IMR-90 (cell line): ENCODE data around the gene TRIM71. TPM values are rescaled to one million over a fixed set of nuclear protein-coding genes. Genes with fewer than 3 reads are reported as not detected.

ENCODE experiments used
- ATAC-seq: fragments of 200-7000 bp; cut with Tn5 transposase; 2 replicates; pipeline ENCODE4 v1.9.1; 2020; ENCODE audit warnings: low read depth, mild to moderate bottlenecking, moderate library complexity
- BruUV-seq: library from RNA; stranded (reverse); fragments of 400-500 nt; replicated peaks from 2 replicates; lab custom pipeline; 2021; lab: Mats Ljungman, UMichigan
- CTCF ChIA-PET: fragments of 300-600 bp; formaldehyde crosslinking; extraction: SDS; loops from one replicate; lab custom pipeline; 2021; ENCODE audit warnings: antibody characterized with exemption; lab: Yijun Ruan, JAX
- POLR2A ChIA-PET: fragments of 300-600 bp; sonication (Branson Sonifier 250); formaldehyde crosslinking; loops from one replicate; lab custom pipeline; 2022; ENCODE audit warnings: antibody characterized with exemption; ENCODE audit not compliant: unreplicated experiment; lab: Charles Lee
- DNase-seq: peaks from one replicate; pipeline ENCODE4 v3.0.0; 2013
- H2AFZ ChIP-seq: replicated peaks from 2 replicates; pipeline ENCODE3; 2013; ENCODE audit warnings: low read length, mild to moderate bottlenecking; ENCODE audit not compliant: poor library complexity
- H2AK5ac ChIP-seq: 2 replicates; pipeline ENCODE4 v1.6.1; 2013; ENCODE audit warnings: low read depth, low read length, inconsistent platforms
- H2AK9ac ChIP-seq: replicated peaks from 2 replicates; pipeline ENCODE3; 2013; ENCODE audit warnings: mild to moderate bottlenecking, low read depth, low read length, moderate library complexity; ENCODE audit not compliant: poor library complexity
- H2BK120ac ChIP-seq: 2 replicates; pipeline ENCODE4 v1.6.1; 2013; ENCODE audit warnings: low read depth, low read length, inconsistent platforms
- H2BK15ac ChIP-seq: 3 replicates; pipeline ENCODE4 v1.6.1; 2013; ENCODE audit warnings: low read depth, low read length, inconsistent platforms
- H2BK20ac ChIP-seq: 2 replicates; pipeline ENCODE4 v1.6.1; 2013; ENCODE audit warnings: low read depth, mild to moderate bottlenecking, inconsistent platforms, low read length, moderate library complexity
- H2BK5ac ChIP-seq: 2 replicates; pipeline ENCODE4 v1.6.1; 2013; ENCODE audit warnings: mild to moderate bottlenecking, low read depth, low read length, inconsistent platforms; ENCODE audit not compliant: poor library complexity, severe bottlenecking
- H3K14ac ChIP-seq: replicated peaks from 2 replicates; pipeline ENCODE4 v1.6.1; 2013; ENCODE audit warnings: low read depth, low read length, inconsistent platforms
- H3K18ac ChIP-seq: 2 replicates; pipeline ENCODE4 v1.6.1; 2013; ENCODE audit warnings: low read depth, low read length, control low read depth
- H3K23ac ChIP-seq: 2 replicates; pipeline ENCODE4 v1.6.1; 2013; ENCODE audit warnings: low read depth, low read length, inconsistent platforms
- H3K27ac ChIP-seq: 2 replicates; pipeline ENCODE4 v1.5.1; 2013; ENCODE audit warnings: mild to moderate bottlenecking, control low read depth, low read length; ENCODE audit not compliant: insufficient read depth
- H3K27me3 ChIP-seq: 2 replicates; pipeline ENCODE4 v1.6.1; 2013; ENCODE audit warnings: low read length; ENCODE audit not compliant: control insufficient read depth, insufficient read depth
- H3K36me3 ChIP-seq: 2 replicates; pipeline ENCODE4 v1.6.1; 2013; ENCODE audit warnings: low read length, mixed read lengths; ENCODE audit not compliant: control insufficient read depth, insufficient read depth
- H3K4ac ChIP-seq: 2 replicates; pipeline ENCODE4 v1.6.1; 2013; ENCODE audit warnings: low read depth, low read length, inconsistent platforms
- H3K4me1 ChIP-seq: 2 replicates; pipeline ENCODE4 v1.6.1; 2013; ENCODE audit warnings: low read length, mixed read lengths; ENCODE audit not compliant: control insufficient read depth, insufficient read depth
- H3K4me2 ChIP-seq: 2 replicates; pipeline ENCODE4 v1.6.1; 2013; ENCODE audit warnings: low read depth, mild to moderate bottlenecking, control low read depth, low read length, moderate library complexity
- H3K4me3 ChIP-seq: 2 replicates; pipeline ENCODE4 v1.5.1; 2013; ENCODE audit warnings: low read depth, mild to moderate bottlenecking, control low read depth, low read length, moderate library complexity; ENCODE audit not compliant: insufficient read depth
- H3K56ac ChIP-seq: 2 replicates; pipeline ENCODE4 v1.6.1; 2013; ENCODE audit warnings: low read length, inconsistent platforms; ENCODE audit not compliant: insufficient read depth; ENCODE audit errors: extremely low read depth
- H3K79me1 ChIP-seq, 2 experiments: 2 replicates each; pipeline ENCODE4 v1.6.1; 2013; ENCODE audit warnings: low read length in 2 of 2, inconsistent platforms in 1 of 2, low read depth in 1 of 2
- H3K9ac ChIP-seq: 2 replicates; pipeline ENCODE4 v1.6.1; 2013; ENCODE audit warnings: low read depth, low read length, control low read depth
- H3K9me1 ChIP-seq: 2 replicates; pipeline ENCODE4 v1.6.1; 2013; ENCODE audit warnings: low read length, inconsistent platforms; ENCODE audit not compliant: insufficient read depth
- H3K9me3 ChIP-seq: 2 replicates; pipeline ENCODE4 v1.6.1; 2013; ENCODE audit warnings: low read length; ENCODE audit not compliant: control insufficient read depth, insufficient read depth
- H4K20me1 ChIP-seq: 2 replicates; pipeline ENCODE4 v1.6.1; 2013; ENCODE audit warnings: low read length, inconsistent platforms; ENCODE audit not compliant: insufficient read depth
- H4K5ac ChIP-seq: 2 replicates; pipeline ENCODE4 v1.6.1; 2013; ENCODE audit warnings: mild to moderate bottlenecking, low read depth, low read length, control low read depth
- H4K8ac ChIP-seq, 2 experiments: 2 replicates each; pipeline ENCODE4 v1.6.1; 2013; ENCODE audit warnings: low read depth in 2 of 2, low read length in 2 of 2, control low read depth in 1 of 2, inconsistent platforms in 1 of 2
- H4K91ac ChIP-seq: 2 replicates; pipeline ENCODE4 v1.6.1; 2013; ENCODE audit warnings: low read depth, low read length, inconsistent platforms; ENCODE audit not compliant: insufficient read depth
- MAZ ChIP-seq: IDR thresholded peaks from 2 replicates; pipeline ENCODE4 v1.6.1; 2012; ENCODE audit warnings: low read depth, mild to moderate bottlenecking, low read length, improper control_type of control experiment, moderate library complexity, borderline replicate concordance
- NFE2L2 ChIP-seq: fragments of 150-350 bp; IDR thresholded peaks from 2 replicates; pipeline ENCODE4 v1.6.1; 2016; ENCODE audit warnings: low read depth, mild to moderate bottlenecking, low read length
- RFX5 ChIP-seq: IDR thresholded peaks from 2 replicates; pipeline ENCODE4 v1.8.0; 2012; ENCODE audit warnings: low read depth, mild to moderate bottlenecking, low read length, moderate library complexity
- SMC3 ChIP-seq: fragments of 150-350 bp; IDR thresholded peaks from 2 replicates; pipeline ENCODE4 v1.6.1; 2016; ENCODE audit warnings: low read depth, mild to moderate bottlenecking, antibody characterized with exemption, low read length, moderate library complexity
- WGBS, 2 experiments: methylation state at CpG; one replicate each; pipeline versions ENCODE4 v1.1.5 to v1.1.7; 2013; ENCODE audit warnings: missing lambda C conversion rate in 2 of 2; ENCODE audit not compliant: insufficient read length in 1 of 2; ENCODE audit errors: extremely low coverage in 2 of 2; 5-methylcytosine and 5-hydroxymethylcytosine counted together
- dilution Hi-C: fragments of 300-500 bp; cut with HindIII; formaldehyde crosslinking; loops from one replicate; pipeline ENCODE4 v1.14.3; 2018; ENCODE audit warnings: low sequenced_read_pairs; ENCODE audit not compliant: unreplicated experiment
- in situ Hi-C: fragments of 300-500 bp; cut with MboI; formaldehyde crosslinking; loops from 3 replicates; pipeline ENCODE4 v1.14.3; 2019; ENCODE audit warnings: low sequenced_read_pairs, inconsistent platforms, mixed read lengths
- intact Hi-C: fragments of 100-400 bp; cut with micrococcal nuclease; formaldehyde crosslinking; loops from 2 replicates; pipeline ENCODE4 v1.10.0; 2022
- polyA plus RNA-seq, 3 experiments: library from polyadenylated mRNA; depleted of rRNA; stranded (reverse); fragments of >200 nt; gene quantifications; 2 replicates each; pipeline ENCODE4 v1.2.3, GENCODE V29; 2012; ENCODE audit warnings: low replicate concordance in 1 of 3
- total RNA-seq: library from RNA; depleted of rRNA; stranded (reverse); fragments of >200 nt; gene quantifications from 2 replicates; pipeline ENCODE4 v1.2.3, GENCODE V29; 2012

The TRIM71 gene
- total and polyA plus RNA-seq, 2 of the 4 experiments (the other 2 are of a cell fraction): not detected

DNA sequence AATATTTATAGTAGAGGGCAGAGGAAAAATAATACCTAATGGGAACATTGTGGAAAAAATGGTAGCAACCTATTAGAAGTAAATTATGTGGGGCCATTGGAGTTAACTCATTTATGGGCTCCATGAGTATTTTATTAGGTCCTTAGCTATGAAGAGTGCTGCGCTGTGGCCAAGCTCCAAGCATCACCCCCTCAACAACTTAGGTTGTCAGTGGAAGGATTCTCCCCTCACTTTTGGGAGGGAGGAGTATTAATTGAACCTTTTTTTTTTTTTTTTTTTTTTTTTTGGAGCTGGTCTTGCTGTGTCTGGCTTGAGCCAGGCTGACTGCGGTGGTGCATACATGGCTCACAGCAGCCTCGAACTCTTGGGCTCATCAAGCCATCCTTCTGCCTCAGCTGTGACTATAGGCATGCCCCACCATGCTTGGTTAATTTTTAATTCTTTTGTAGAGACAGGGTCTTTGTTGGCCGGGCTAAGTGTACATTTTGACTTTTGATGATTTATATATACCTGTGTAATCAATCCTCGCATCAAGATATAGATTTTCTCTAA lies 45.2 kb downstream of the TRIM71 start:
- WGBS, 2 experiments: no CpG with 5 or more reads among the region's 5 CpGs
- no TSS peak for BruUV-seq
- no peak overlapping the region for H3K27ac ChIP-seq
- dilution Hi-C loops: no loop called here
- no peak overlapping the region for H3K4me3 ChIP-seq
- intact Hi-C loops: no loop called here
- no peak overlapping the region for H2AK5ac ChIP-seq
- no peak overlapping the region for H2BK20ac ChIP-seq
- no peak overlapping the region for H3K4ac ChIP-seq
- DNase-seq: no peak
- H3K9me1 ChIP-seq: no peaks in the 10 kb centered on the region
- H3K36me3 ChIP-seq: no peaks in the 10 kb centered on the region
- no peak overlapping the region for H3K23ac ChIP-seq
- H2BK120ac ChIP-seq: no peak overlapping the region
- no peaks in the 10 kb centered on the region for H3K79me1 ChIP-seq
- TF ChIP-seq RFX5 (no peak), MAZ (no peak), NFE2L2 (no peak), SMC3 (no peak)
- H3K27me3 ChIP-seq: peaks cover 21% of the 10 kb centered on the region
- ATAC-seq: no peak
- no peak overlapping the region for H2AK9ac ChIP-seq
- ChIA-PET POLR2A (no interaction called here), CTCF (interaction anchor here (1.4 kb wide), 1 partner anchor 82 kb away, joined by 3 read pairs; no protein-coding TSS in a partner anchor)
- no peak overlapping the region for H3K4me2 ChIP-seq
- no peak overlapping the region for H2BK15ac ChIP-seq
- no peak overlapping the region for H4K5ac ChIP-seq
- H4K20me1 ChIP-seq: no peaks in the 10 kb centered on the region
- no peaks in the 10 kb centered on the region for H3K4me1 ChIP-seq
- in situ Hi-C loops: no loop called here
- H4K8ac ChIP-seq: no peak overlapping the region
- no peak overlapping the region for H3K14ac ChIP-seq
- H2BK5ac ChIP-seq: no peak overlapping the region
- H3K18ac ChIP-seq: no peak overlapping the region
- H3K9me3 ChIP-seq: no peaks in the 10 kb centered on the region
- no peak overlapping the region for H4K91ac ChIP-seq
- H3K56ac ChIP-seq: no peak overlapping the region
- H2AFZ ChIP-seq: no peak overlapping the region
- no peak overlapping the region for H3K9ac ChIP-seq
